Testis (tissue), 3 donors: ENCODE results near the gene BLVRB. TPM values are rescaled to one million over a fixed set of nuclear protein-coding genes. Genes with fewer than 3 reads are reported as not detected.
"Not testable (repeated sequence)": the region's sequence is repeated elsewhere in the genome, so short reads cannot be mapped to it uniquely, and the experiment has no call there.

Experiments
- DNase-seq: peaks from one replicate; pipeline ENCODE4 v3.0.0-alpha.2; 2019
- H3K27ac ChIP-seq, 2 donors: fragments of 200-600 bp; sonication (generic); one replicate each; pipeline ENCODE4 v1.5.1; 2019
- H3K27me3 ChIP-seq: fragments of 200-600 bp; sonication (generic); one replicate; pipeline ENCODE4 v1.5.1; 2019
- H3K36me3 ChIP-seq: fragments of 200-600 bp; sonication (generic); one replicate; pipeline ENCODE4 v1.5.1; 2017; ENCODE audit warnings: low read depth; ENCODE audit errors: missing control alignments
- H3K4me1 ChIP-seq: fragments of 200-600 bp; sonication (generic); one replicate; pipeline ENCODE4 v1.5.1; 2019
- H3K4me3 ChIP-seq, 2 donors: fragments of 200-600 bp; sonication (generic); one replicate each; pipeline ENCODE4 v1.5.1; 2017 to 2019
- H3K9me3 ChIP-seq: fragments of 200-600 bp; sonication (generic); one replicate; pipeline ENCODE4 v1.5.1; 2017
- CTCF ChIP-seq, 3 experiments: fragments of 450-650 bp in 2 of 3; fragments of 200-600 bp in 1 of 3; sonication (generic) in 1 of 3; IDR thresholded peaks; one replicate each; pipeline ENCODE4 v1.5.1; 2016 to 2019; ENCODE audit warnings: antibody characterized with exemption in 3 of 3, mild to moderate bottlenecking in 2 of 3, moderate library complexity in 1 of 3
- POLR2A ChIP-seq: fragments of 450-650 bp; IDR thresholded peaks from one replicate; pipeline ENCODE4 v1.6.1; 2017; ENCODE audit warnings: antibody characterized with exemption, mild to moderate bottlenecking, moderate library complexity
- WGBS, 2 donors: methylation state at CpG; one replicate each; pipeline ENCODE4 v1.1.5; 2018; 5-methylcytosine and 5-hydroxymethylcytosine counted together
- intact Hi-C: fragments of 100-400 bp; cut with DNase I; formaldehyde crosslinking; loops from one replicate; pipeline ENCODE4 v1.15.1; 2023; ENCODE audit warnings: low total_unique reads
- polyA plus RNA-seq: library from polyadenylated mRNA; stranded (reverse); fragments of 350-450 nt; fragmentation: Illumina TruSeq; extraction: RNeasy Lipid Tissue Mini Kit (QIAGEN cat#74804); gene quantifications from one replicate; pipeline ENCODE4 v1.2.3, GENCODE V29; 2014; ENCODE audit warnings: low read depth, low replicate concordance; ENCODE audit not compliant: insufficient read depth
- total RNA-seq, 2 donors: library from RNA; depleted of rRNA; stranded (reverse); fragments of >200 nt; gene quantifications; one replicate each; pipeline ENCODE4 v1.2.3, GENCODE V29; 2016

BLVRB gene
- total and polyA plus RNA-seq, 3 donors from 2014 or later: 25.0 to 43.3 (median 36.8) TPM

GRCh38 chr19:40458597-40458974, 7.0 kb downstream of the BLVRB start:
- Histone ChIP-seq H3K27me3 (no peaks in the 10 kb centered on the region), H3K27ac (no peak overlapping the region), H3K9me3 (no peaks in the 10 kb centered on the region), H3K4me1 (no peaks in the 10 kb centered on the region), H3K36me3 (no peaks in the 10 kb centered on the region), H3K4me3 (no peak overlapping the region)
- no peak for TF ChIP-seq POLR2A
- TF ChIP-seq CTCF (IDR thresholded peaks at IDR 0.05): no peak
- intact Hi-C loops: no loop called here
- 92% methylated on average over 3 of the region's 3 CpGs for WGBS, 2 donors
- DNase-seq: no peak

- Histone ChIP-seq H3K27ac (no peak overlapping the region), H3K4me1 (no peaks in the 10 kb centered on the region), H3K36me3 (no peaks in the 10 kb centered on the region), H3K4me3 (no peak overlapping the region), H3K9me3 (no peaks in the 10 kb centered on the region), H3K27me3 (no peaks in the 10 kb centered on the region)
- TF ChIP-seq CTCF (IDR thresholded peaks at IDR 0.05) (no peak), POLR2A (no peak)
- intact Hi-C loops: no loop called here
- DNase-seq: no peak
- WGBS, 2 donors: 79 to 84% methylated on average over 26 to 27 of the region's 27 CpGs
These were observed 7.5 kb downstream of the BLVRB start for GRCh38 chr19:40457953-40458596.

GRCh38 chr19:40457048-40457447, 8.5 kb downstream of the BLVRB start:
- no peak overlapping the region for H3K27ac ChIP-seq
- no peaks in the 10 kb centered on the region for H3K36me3 ChIP-seq
- H3K27me3 ChIP-seq: no peaks in the 10 kb centered on the region
- intact Hi-C loops: no loop called here
- 90 to 95% methylated on average over 5 of the region's 5 CpGs for WGBS, 2 donors
- no peaks in the 10 kb centered on the region for H3K4me1 ChIP-seq
- no peak for DNase-seq
- TF ChIP-seq CTCF (IDR thresholded peaks at IDR 0.05) (no peak), POLR2A (no peak)
- H3K4me3 ChIP-seq: no peak overlapping the region
- H3K9me3 ChIP-seq: no peaks in the 10 kb centered on the region

- H3K4me3 ChIP-seq, H3K9me3 ChIP-seq, H3K27me3 ChIP-seq, H3K27ac ChIP-seq, H3K4me1 ChIP-seq, intact Hi-C loops, H3K36me3 ChIP-seq, DNase-seq: not testable (repeated sequence)
- 84 to 98% methylated on average over 6 of the region's 6 CpGs for WGBS, 2 donors
These were observed 11.6 kb downstream of the BLVRB start for GRCh38 chr19:40453943-40454342.

GRCh38 chr19:40453151-40453735, 12.3 kb downstream of the BLVRB start:
- intact Hi-C loops: no loop called here
- no peak overlapping the region for H3K4me3 ChIP-seq
- no peak overlapping the region for H3K27ac ChIP-seq
- no peaks in the 10 kb centered on the region for H3K4me1 ChIP-seq
- WGBS, 2 donors: 91 to 95% methylated on average over 5 of the region's 5 CpGs
- TF ChIP-seq CTCF (IDR thresholded peaks at IDR 0.05) (no peak), POLR2A (no peak)
- H3K36me3 ChIP-seq: no peaks in the 10 kb centered on the region
- no peaks in the 10 kb centered on the region for H3K9me3 ChIP-seq
- H3K27me3 ChIP-seq: no peaks in the 10 kb centered on the region
- DNase-seq: no peak
